Stimulated activated CD4-positive, alpha-beta T cell treated with anti-CD3 and anti-CD28 coated beads, Interleukin-2, amount 100 ng/mL, for 48 hours (primary cell): ENCODE results near the gene SIGMAR1.
"Not testable (repeated sequence)": the region's sequence is repeated elsewhere in the genome, so short reads cannot be mapped to it uniquely, and the experiment has no call there.

Experiments
- DNase-seq, 2 donors: peaks; one replicate each; pipeline ENCODE4 v3.0.0-alpha.2; 2020

SIGMAR1 gene

GRCh38 chr9:34654323-34655051, 16.9 kb upstream of the SIGMAR1 start:
- no peak for DNase-seq

- no peak for DNase-seq
Measured at GRCh38 chr9:34653151-34654072, 15.8 kb upstream of the SIGMAR1 start.

- no peak for DNase-seq
Measured at GRCh38 chr9:34652602-34653000, 15.0 kb upstream of the SIGMAR1 start.

- peak; percentile 25 to 43 for DNase-seq
Measured at GRCh38 chr9:34651876-34652601, 14.5 kb upstream of the SIGMAR1 start, which contains the start of gene IL11RA. IL11RA (plus strand) TSS chr9:34652185; CDS start chr9:34655218, 3,033 bp downstream.

GRCh38 chr9:34651321-34651720, 13.7 kb upstream of the SIGMAR1 start:
- DNase-seq: no peak

- DNase-seq: no peak
Measured at GRCh38 chr9:34650816-34651215, 13.2 kb upstream of the SIGMAR1 start.

GRCh38 chr9:34648673-34649072, 11.1 kb upstream of the SIGMAR1 start:
- no peak for DNase-seq

GRCh38 chr9:34647651-34648050, 10.1 kb upstream of the SIGMAR1 start:
- DNase-seq: no peak

GRCh38 chr9:34647084-34647403, 9.5 kb upstream of the SIGMAR1 start:
- no peak for DNase-seq

GRCh38 chr9:34646211-34647083, 8.9 kb upstream of the SIGMAR1 start, which contains the start of gene GALT:
GALT (plus strand) TSS chr9:34646675; CDS start chr9:34646705, 30 bp downstream.
- DNase-seq: peak; percentile 98 to 99

- no peak for DNase-seq
Measured at GRCh38 chr9:34644766-34645314, 7.3 kb upstream of the SIGMAR1 start.

- no peak for DNase-seq
Measured at GRCh38 chr9:34642679-34643078, 5.1 kb upstream of the SIGMAR1 start.

GRCh38 chr9:34639322-34639721, 1.7 kb upstream of the SIGMAR1 start:
- not testable (repeated sequence) for DNase-seq

- no peak for DNase-seq
Measured at GRCh38 chr9:34638138-34638445, 505 bp upstream of the SIGMAR1 start.

GRCh38 chr9:34636791-34637355, 714 bp downstream of the SIGMAR1 start:
- peak in 1 of 2 donors; percentile 14 for DNase-seq

- DNase-seq: no peak
Measured at GRCh38 chr9:34635556-34635955, 2.0 kb downstream of the SIGMAR1 start.

GRCh38 chr9:34634551-34635248, 2.9 kb downstream of the SIGMAR1 start:
- DNase-seq: no peak

GRCh38 chr9:34633851-34634550, 3.6 kb downstream of the SIGMAR1 start:
- peak; percentile 68 to 72 for DNase-seq

GRCh38 chr9:34633166-34633565, 4.4 kb downstream of the SIGMAR1 start:
- DNase-seq: no peak

- DNase-seq: no peak
Measured at GRCh38 chr9:34630402-34631154, 7.0 kb downstream of the SIGMAR1 start.
